RWPE2 (cell line): ENCODE results near the gene CDK5.

ENCODE experiments used
- ATAC-seq: fragments of 200-7000 bp; cut with Tn5 transposase; 3 replicates; pipeline ENCODE4 v1.9.1; 2021; ENCODE audit warnings: low read depth
- DNase-seq: peaks from one replicate; pipeline ENCODE4 v3.0.0-alpha.2; 2020; ENCODE audit warnings: low spot score
- H3K27ac ChIP-seq: fragments of 450-650 bp; 2 replicates; pipeline ENCODE4 v1.5.1; 2017; ENCODE audit warnings: mild to moderate bottlenecking; ENCODE audit not compliant: poor library complexity, severe bottlenecking
- H3K27me3 ChIP-seq: fragments of 250-450 bp; sonication (Bioruptor Pico); 2 replicates; pipeline ENCODE4 v1.5.1; 2021; ENCODE audit warnings: mild to moderate bottlenecking, moderate library complexity; ENCODE audit not compliant: insufficient read depth, poor library complexity, severe bottlenecking
- H3K36me3 ChIP-seq: fragments of 250-450 bp; sonication (Bioruptor Pico); 2 replicates; pipeline ENCODE4 v1.5.1; 2020; ENCODE audit warnings: low read depth, mild to moderate bottlenecking, moderate library complexity
- H3K4me1 ChIP-seq: fragments of 250-450 bp; sonication (Bioruptor Pico); 2 replicates; pipeline ENCODE4 v1.5.1; 2021; ENCODE audit warnings: mild to moderate bottlenecking, moderate library complexity; ENCODE audit not compliant: insufficient read depth, poor library complexity, severe bottlenecking
- H3K4me3 ChIP-seq: fragments of 250-450 bp; sonication (Bioruptor Pico); 2 replicates; pipeline ENCODE4 v1.5.1; 2021; ENCODE audit warnings: mild to moderate bottlenecking, moderate library complexity; ENCODE audit not compliant: severe bottlenecking
- H3K9me3 ChIP-seq: fragments of 250-450 bp; sonication (Bioruptor Pico); 2 replicates; pipeline ENCODE4 v1.5.1; 2021; ENCODE audit warnings: mild to moderate bottlenecking, moderate library complexity; ENCODE audit not compliant: severe bottlenecking
- CTCF ChIP-seq: fragments of 450-650 bp; IDR thresholded peaks from one replicate; pipeline ENCODE4 v1.5.1; 2017; ENCODE audit warnings: mild to moderate bottlenecking, moderate library complexity; ENCODE audit not compliant: poor library complexity, severe bottlenecking

The CDK5 gene

GRCh38 chr7:151025924-151026671 is 31.6 kb downstream of the CDK5 start:
- DNase-seq (no peak), ATAC-seq (no peak)
- no peaks in the 10 kb centered on the region for H3K36me3 ChIP-seq
- H3K27me3 ChIP-seq: no peaks in the 10 kb centered on the region
- no peak overlapping the region for H3K4me3 ChIP-seq
- peak overlapping the region; percentile 28 for H3K27ac ChIP-seq
- peaks cover 14% of the 10 kb centered on the region for H3K4me1 ChIP-seq
- H3K9me3 ChIP-seq: no peaks in the 10 kb centered on the region
- no peak for TF ChIP-seq CTCF

GRCh38 chr7:151024435-151025056 is 33.2 kb downstream of the CDK5 start, which contains the start of gene ATG9B:
Gene ATG9B, minus strand, starts transcription at chr7:151024494. Its CDS starts 71 bp downstream, at chr7:151024423.
- no peak within 1 kb of the TSS for H3K27ac ChIP-seq
- H3K4me1 ChIP-seq: peaks cover 14% of the 10 kb centered on the region
- no peak for TF ChIP-seq CTCF

GRCh38 chr7:151023232-151023631 is 34.5 kb downstream of the CDK5 start:
- H3K4me1 ChIP-seq: peaks cover 14% of the 10 kb centered on the region
- DNase-seq (no peak), ATAC-seq (no peak)
- TF ChIP-seq CTCF: no peak
- no peaks in the 10 kb centered on the region for H3K9me3 ChIP-seq
- peaks cover 12% of the 10 kb centered on the region for H3K27me3 ChIP-seq
- no peak overlapping the region for H3K27ac ChIP-seq
- H3K36me3 ChIP-seq: no peaks in the 10 kb centered on the region
- H3K4me3 ChIP-seq: no peak overlapping the region

More at GRCh38 chr7:151024435-151025056, 33.2 kb downstream of the CDK5 start, which contains the start of gene ATG9B:
- ATAC-seq: no peak
- Histone ChIP-seq H3K4me3 (no peak within 1 kb of the TSS), H3K36me3 (no peaks in the 10 kb centered on the region), H3K27me3 (peaks cover under 1% of the 10 kb centered on the region), H3K9me3 (no peaks in the 10 kb centered on the region)
- no peak for DNase-seq

GRCh38 chr7:151020231-151020630 is 37.5 kb downstream of the CDK5 start:
- no peak for TF ChIP-seq CTCF
- Histone ChIP-seq H3K36me3 (no peaks in the 10 kb centered on the region), H3K27ac (no peak overlapping the region), H3K27me3 (peaks cover 12% of the 10 kb centered on the region), H3K4me3 (no peak overlapping the region), H3K9me3 (no peaks in the 10 kb centered on the region), H3K4me1 (no peaks in the 10 kb centered on the region)
- ATAC-seq (no peak), DNase-seq (peak; percentile 40)

GRCh38 chr7:151019130-151019447 is 38.6 kb downstream of the CDK5 start:
- Histone ChIP-seq H3K4me3 (no peak overlapping the region), H3K4me1 (no peaks in the 10 kb centered on the region), H3K27ac (no peak overlapping the region), H3K9me3 (no peaks in the 10 kb centered on the region), H3K36me3 (no peaks in the 10 kb centered on the region), H3K27me3 (peaks cover 12% of the 10 kb centered on the region)
- peak; percentile 50 for DNase-seq
- no peak for ATAC-seq
- TF ChIP-seq CTCF: no peak
